GM18951 (cell line): Measurements from ENCODE around the gene UBR1.

Experiments
- POLR2A ChIP-seq: IDR thresholded peaks from 4 replicates; pipeline ENCODE4 v1.6.1; 2011; ENCODE audit warnings: mild to moderate bottlenecking; ENCODE audit not compliant: insufficient read length, insufficient read depth; ENCODE audit errors: extremely low read depth
- in situ Hi-C: fragments of 300-500 bp; cut with MboI; formaldehyde crosslinking; loops from one replicate; pipeline ENCODE4 v1.12.0; 2022; ENCODE audit warnings: low sequenced_read_pairs, mixed read lengths, inconsistent platforms; ENCODE audit not compliant: unreplicated experiment

Gene UBR1

DNA sequence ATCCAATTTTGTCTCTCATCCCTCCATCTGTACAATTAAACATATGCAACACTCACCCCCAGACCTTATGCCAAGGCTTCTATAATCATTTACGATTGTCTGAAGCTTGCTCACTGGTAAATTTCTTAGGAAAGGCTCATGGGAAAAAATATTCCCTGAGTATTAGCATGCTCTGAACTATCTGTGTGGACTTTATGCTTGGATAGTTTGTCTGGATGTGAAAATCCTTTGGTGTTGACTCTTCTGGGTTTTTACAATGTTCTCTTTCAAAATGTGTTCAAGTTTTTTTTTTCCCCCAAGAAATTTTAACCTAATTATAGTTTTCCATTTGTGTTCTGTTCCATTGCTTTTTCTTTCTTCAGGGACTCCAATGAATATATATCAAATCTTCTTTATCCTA, 165.3 kb downstream of the UBR1 start:
- no peak for TF ChIP-seq POLR2A
- in situ Hi-C loops: no loop called here

DNA sequence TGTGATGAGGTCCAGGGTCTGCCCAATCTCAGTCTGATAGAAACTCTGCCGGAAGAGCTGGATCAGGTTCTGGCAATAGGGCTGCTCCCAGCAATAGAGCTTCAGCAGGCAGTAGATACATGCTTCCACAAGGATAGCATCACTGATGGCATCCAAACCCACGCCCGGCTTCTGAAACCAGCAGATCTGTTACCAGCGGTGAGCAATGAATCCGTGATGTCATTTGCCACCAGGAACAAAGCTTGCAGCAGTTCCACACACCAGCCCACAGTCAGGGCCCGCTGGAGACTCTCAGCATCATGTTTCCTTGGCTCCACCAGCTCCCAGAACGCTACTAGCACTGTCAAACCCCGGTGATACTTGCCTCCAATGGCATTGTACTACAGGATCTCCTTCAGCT, 166.0 kb downstream of the UBR1 start:
- in situ Hi-C loops: no loop called here
- TF ChIP-seq POLR2A: no peak

DNA sequence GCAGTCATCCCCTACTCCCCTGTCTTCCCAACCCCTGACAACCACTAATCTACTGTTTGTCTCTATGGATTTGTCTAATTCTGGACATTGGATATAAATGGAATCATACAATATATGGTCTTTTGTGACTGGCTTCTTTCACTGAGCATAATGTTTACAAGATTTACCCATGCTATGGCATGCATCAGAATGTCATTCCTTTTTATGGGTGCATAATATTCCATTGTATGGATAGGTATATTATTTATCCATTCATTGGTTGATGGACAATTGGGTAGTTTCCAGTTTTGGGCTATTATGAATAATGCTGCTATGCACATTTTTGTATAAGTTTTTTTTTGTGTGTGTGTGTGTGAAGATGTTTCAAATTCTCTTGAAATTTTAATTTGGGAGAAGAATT, 168.7 kb downstream of the UBR1 start:
- in situ Hi-C loops: no loop called here
- no peak for TF ChIP-seq POLR2A

DNA sequence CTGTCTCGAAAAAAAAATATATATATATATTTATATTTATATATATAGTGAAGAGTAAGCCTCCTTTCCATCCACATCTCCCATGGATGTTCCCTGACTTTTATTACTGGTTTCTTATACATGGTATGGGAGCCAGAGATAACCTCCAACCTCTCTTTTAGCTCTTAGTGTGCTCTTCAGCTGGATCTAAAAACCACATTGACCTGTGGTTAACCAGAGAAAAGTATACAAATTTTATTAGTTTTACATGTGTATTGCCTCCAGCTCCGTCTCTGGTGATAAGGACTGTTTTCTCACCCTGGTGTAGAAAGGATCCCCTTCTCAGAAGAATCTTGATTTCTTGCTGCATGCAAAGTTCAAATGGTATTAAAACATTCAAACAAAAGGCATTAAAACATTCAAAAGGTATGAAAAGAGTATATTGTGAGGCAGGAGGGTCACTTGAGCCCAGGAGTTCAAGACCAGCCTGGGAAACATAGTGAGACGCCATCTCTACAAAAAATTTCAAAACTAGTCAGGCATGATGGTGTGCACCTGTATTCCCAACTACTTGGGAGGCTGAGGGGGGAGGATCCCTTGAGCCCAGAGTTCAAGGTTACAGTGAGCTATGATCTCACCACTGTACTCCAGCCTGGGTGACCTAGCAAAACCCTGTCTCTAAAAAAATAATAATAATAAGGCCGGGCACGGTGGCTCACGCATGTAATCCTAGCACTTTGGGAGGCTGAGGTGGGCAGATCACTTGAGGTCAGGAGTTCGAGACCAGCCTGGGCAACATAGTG, 171.8 kb downstream of the UBR1 start:
- in situ Hi-C loops: loop anchor here (5.0 kb wide), 1 partner anchor 227 kb away; no protein-coding TSS in a partner anchor

DNA sequence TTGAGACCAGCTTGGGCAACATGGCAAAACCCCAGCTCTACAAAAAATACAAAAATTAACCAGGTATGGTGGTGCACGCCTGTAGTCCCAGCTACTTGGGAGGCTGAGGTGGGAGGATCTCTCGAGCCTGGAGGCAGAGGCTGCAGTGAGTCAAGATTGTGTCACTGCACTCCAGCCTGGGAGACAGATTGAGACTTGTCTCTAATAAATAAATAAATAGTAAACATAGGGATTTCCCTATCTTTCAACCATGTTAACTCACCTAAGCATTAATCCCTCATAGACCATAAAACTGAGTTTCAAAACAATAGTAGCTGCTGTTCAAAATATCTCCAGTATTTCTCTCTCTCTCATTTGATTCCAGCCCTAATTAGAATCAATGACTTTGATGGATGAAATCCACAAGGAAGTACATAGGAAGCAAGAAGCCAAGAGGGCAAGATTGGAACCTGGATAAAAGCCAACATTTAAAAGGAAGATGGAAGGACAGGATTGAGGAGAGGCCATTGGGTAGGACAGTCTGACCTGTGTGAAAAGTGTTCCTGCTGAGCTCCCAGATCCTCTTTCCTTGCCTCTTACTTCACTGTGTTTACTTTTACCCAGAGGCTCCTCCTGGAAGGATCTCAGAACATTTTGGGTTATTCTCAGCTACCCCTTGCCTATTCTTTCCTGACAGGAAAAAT, 172.9 kb downstream of the UBR1 start:
- TF ChIP-seq POLR2A: no peak
- in situ Hi-C loops: loop anchor here (5.0 kb wide), 1 partner anchor 226 kb away; no protein-coding TSS in a partner anchor

More for the DNA sequence above, 171.8 kb downstream of the UBR1 start:
- no peak for TF ChIP-seq POLR2A

DNA sequence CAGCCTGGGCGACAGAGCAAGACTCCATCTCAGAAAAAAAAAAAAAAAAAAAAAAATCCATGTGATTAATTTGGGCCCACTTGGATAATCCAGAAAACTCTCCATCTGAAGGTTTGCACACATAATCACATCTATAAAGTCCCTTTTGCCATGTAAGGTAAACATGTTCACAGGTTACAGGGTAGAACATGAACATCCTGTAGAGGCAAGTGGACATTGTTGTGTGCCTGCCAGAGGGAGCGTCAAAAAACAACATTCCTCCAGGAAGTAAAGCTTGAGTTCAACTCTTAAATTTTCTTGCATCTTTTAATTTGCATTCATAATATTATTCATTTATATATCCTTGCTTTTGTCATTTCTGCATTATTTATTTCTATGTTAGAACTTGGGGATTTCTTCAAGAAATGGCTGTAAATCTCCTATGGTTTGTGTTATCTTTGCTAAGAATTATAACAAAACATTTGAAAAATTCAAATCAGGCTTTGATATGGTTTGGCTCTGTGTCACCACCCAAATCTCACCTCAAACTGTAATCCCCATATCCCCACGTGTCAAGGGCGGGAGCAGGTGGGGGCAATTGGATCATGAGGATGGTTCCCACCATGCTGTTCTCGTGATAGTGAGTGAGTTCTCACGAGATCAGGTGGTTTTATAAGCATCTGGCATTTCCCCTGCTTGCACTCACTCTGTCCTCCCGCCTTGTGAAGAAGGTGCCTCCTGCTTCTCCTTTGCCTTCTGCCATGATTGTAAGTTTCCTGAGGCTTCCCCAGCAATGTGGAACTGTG, 173.9 kb downstream of the UBR1 start:
- in situ Hi-C loops: loop anchor here (5.0 kb wide), 1 partner anchor 225 kb away; no protein-coding TSS in a partner anchor
- TF ChIP-seq POLR2A: no peak

DNA sequence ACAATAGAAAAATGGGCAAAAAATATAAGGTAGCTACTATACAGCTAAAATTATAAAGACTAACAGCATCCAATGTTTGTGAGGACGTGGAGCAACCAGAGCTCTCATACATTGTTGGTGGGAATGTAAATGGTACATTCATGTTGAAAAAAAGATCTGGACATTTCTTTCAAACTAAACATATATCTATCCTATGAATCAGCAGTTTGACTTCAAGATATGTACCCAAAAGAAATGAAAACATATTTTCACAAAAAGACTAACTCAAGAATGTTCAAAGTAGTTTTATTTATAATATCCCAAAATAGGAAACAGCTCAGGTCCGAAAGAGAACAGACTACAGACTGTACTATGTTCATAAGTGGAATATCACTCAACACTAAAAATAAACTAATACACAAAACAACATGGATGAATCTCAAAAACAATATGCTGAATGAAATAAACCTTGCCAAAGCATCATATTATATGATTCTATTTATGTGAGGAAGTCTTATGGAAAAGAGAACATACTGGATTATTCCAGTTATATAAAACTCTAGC, 176.5 kb downstream of the UBR1 start:
- TF ChIP-seq POLR2A: no peak
- in situ Hi-C loops: no loop called here

DNA sequence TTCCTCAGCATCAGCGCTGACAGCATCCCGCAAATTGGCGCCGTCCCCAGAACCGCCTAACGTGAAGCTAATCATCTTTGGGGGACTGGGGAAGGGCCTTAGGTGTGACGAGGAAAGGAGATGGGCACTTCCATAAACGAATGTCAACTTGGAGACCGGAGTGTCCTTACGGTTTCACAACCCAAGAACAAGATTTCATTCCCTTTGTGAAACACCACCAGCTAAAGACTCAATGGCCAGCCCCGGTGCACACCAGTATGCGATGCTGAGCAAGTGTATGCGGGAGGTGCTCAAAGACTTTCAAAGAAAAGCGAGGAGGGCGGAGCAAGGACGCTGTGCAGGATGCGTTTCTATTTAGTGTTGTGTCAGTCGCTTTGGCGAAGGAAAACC, 184.5 kb downstream of the UBR1 start:
- in situ Hi-C loops: no loop called here
- no peak for TF ChIP-seq POLR2A

DNA sequence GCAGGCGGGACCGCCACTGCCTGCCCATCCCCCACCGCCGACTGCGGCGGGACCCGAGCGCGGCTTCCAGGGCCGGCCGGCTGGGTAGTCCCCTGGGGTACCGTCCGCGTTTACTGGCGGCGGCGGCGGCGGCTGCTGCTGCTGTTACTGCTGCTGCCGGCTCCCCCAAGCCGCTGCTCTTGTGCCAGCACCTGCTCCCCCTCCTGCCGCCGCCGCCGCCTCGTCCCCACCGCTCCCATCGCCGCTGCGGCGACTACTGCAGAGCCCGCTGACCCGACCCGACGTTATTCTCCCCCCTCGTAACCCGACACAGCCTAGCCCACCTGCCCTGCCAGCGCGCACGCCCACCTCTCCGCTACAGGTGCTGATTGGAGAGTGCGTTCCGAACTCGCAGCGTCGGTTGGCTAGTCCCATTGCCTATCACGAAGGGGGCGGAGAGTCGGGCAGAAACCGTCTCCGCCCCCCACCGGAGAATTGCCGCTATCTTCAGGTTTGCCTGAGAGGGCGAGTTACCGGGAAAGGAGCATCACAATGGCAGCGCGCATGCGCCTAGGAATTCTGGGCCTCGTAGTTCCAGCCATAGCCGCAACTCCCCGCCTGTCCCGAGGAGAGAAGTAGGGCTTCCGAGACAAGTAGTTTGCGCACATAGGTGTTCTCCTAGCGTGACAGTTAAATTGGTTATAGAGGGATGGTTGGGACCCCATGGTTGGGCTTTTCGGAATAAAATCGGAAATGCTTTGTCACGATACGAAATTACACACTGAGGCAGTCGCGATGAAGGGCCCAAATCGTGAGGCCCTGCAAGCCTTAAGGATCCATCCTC, 185.1 kb downstream of the UBR1 start, which contains the start of gene TTBK2:
TTBK2 (minus strand) TSS at position 260 of the 823 bp plus-strand sequence. CDS start 42,161 bp downstream, outside the sequence.
- peak; percentile 74 for TF ChIP-seq POLR2A
- in situ Hi-C loops: no loop called here

DNA sequence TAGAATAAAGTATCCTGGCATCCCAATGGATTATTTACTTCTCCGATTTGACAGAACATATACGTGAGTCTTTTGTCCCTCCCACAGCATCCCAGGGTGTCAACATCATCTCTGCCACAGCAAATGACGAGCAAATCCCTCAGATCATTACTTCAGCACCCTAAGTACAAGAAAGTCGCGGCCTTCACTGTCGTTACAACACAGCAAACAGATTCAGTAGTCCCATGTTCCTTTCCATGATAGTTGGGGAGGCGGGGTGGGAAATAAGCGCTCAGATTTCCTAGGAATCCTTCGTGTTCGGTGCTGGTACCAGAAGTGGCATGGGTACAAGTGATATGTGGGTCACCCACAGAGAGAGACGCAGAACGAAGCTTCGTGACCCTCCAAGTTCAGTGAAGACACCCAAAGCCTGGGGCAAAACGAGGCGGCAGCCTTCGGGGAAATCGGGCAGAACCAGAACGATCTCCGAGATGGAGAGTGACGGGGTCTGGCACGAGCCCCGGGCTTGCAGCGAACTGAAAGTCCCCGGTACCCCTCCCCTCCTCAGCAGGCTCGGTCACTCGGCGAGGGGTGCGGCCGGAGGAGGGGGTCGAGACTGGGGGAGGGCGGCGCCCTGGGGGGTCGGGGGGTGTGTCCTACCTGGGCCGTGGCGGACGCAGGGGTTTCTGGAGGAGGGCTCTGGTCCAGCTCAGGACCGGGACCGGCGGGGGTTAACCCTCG, 185.9 kb downstream of the UBR1 start:
- in situ Hi-C loops: no loop called here
- TF ChIP-seq POLR2A: no peak

DNA sequence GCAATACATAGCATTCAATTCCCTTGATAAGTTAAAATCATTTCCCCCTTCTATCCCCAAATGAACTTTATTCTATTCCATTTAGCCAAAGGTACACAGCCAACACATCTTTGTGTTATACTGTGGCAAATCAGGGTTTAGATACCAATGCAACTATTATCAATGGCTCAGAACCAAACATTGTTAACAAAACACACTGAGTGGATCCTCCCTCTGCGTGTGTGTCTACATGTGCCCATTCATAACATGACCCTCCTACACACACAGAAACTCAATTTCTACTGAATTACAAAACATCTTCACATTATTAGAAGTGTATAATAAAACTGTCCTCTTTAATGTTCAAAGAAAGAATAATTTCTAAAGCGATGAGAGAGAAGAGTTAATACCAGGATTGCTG, 186.5 kb downstream of the UBR1 start:
- TF ChIP-seq POLR2A: no peak
- in situ Hi-C loops: no loop called here

DNA sequence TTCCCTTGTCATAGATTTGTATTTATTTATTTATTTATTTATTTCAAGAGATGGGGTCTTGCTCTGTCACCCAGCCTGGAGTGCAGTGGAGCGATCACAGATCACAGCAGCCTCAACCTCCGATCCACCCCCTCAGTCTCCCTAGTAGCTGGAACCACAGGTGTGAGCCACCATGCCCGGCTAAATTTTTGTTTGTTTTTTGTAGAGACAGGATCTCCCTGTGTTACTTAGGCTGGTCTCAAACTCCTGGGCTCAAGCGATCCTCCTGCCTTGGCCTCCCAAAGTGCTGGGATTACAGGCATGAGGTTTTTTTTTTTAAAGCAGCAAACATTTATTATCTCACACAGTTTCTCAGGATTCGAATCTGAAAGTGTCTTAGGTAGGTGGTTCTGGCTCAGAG, 187.8 kb downstream of the UBR1 start:
- TF ChIP-seq POLR2A: no peak

More for the DNA sequence above, 187.8 kb downstream of the UBR1 start:
- in situ Hi-C loops: no loop called here
